ENCODE measurements around the gene PCDH9.

DNA sequence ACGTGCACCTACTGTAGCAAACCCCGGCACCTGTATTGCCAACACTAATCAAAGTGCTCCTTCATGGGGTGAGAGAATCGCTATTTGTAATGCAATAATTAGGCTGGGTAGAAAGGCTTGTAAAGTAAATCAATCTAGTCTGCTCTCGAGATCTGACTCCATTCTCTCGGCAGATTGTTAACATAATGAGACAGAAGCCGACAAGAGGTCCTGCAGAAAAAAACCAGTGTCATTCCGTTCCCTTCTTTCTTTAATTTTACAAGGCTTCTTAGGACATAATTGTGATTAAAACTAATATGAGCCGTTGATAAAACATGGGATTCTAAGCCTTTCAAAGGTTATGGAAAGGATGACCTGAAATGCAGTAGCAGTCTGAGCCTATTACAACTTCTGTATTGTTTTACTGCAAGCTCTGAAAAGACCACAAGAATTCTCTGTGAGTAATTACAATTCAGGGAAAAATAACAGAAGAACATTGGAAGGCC is 530.0 kb downstream of the PCDH9 start:
- TF ChIP-seq BHLHE40 (IDR thresholded peaks at IDR 0.05; ENCODE audit: low read depth, low read length): no peak
- TF ChIP-seq, protein P1, sequence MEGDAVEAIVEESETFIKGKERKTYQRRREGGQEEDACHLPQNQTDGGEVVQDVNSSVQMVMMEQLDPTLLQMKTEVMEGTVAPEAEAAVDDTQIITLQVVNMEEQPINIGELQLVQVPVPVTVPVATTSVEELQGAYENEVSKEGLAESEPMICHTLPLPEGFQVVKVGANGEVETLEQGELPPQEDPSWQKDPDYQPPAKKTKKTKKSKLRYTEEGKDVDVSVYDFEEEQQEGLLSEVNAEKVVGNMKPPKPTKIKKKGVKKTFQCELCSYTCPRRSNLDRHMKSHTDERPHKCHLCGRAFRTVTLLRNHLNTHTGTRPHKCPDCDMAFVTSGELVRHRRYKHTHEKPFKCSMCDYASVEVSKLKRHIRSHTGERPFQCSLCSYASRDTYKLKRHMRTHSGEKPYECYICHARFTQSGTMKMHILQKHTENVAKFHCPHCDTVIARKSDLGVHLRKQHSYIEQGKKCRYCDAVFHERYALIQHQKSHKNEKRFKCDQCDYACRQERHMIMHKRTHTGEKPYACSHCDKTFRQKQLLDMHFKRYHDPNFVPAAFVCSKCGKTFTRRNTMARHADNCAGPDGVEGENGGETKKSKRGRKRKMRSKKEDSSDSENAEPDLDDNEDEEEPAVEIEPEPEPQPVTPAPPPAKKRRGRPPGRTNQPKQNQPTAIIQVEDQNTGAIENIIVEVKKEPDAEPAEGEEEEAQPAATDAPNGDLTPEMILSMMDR (conservative IDR thresholded peaks at IDR 0.05; ENCODE audit: low read depth, low read length): no peak
- no peak for TF ChIP-seq RAD21 (IDR thresholded peaks at IDR 0.05; ENCODE audit: low read length)
- no peak for TF ChIP-seq RFX5 (IDR thresholded peaks at IDR 0.05; ENCODE audit: low read depth, low read length)

Measured in IMR-90 (cell line).